K562 (cell line): Measurements from ENCODE around the gene ATP2B1. TPM values are rescaled to one million over a fixed set of nuclear protein-coding genes. Genes with fewer than 3 reads are reported as not detected.

Experiments used
- ATAC-seq: fragments of 200-7000 bp; cut with Tn5 transposase; 3 replicates; pipeline ENCODE4 v1.9.1; 2020; ENCODE audit warnings: moderate library complexity
- BruUV-seq: library from RNA; stranded (reverse); fragments of 400-500 nt; replicated peaks from 2 replicates; lab custom pipeline; 2021; lab: Mats Ljungman, UMichigan
- CTCF ChIA-PET: fragments of 300-600 bp; formaldehyde crosslinking; extraction: SDS; loops from one replicate; lab custom pipeline; 2021; ENCODE audit warnings: low intra/inter-chr PET ratio; lab: Yijun Ruan, JAX
- POLR2A ChIA-PET: fragments of 300-600, 350-650 bp; sonication (Branson Sonifier 250); formaldehyde crosslinking; extraction: SDS; loops from one replicate; lab custom pipeline; 2021; ENCODE audit warnings: antibody characterized with exemption, inconsistent platforms; lab: Yijun Ruan, JAX
- DNase-seq, 4 experiments: peaks; one replicate each; pipeline versions ENCODE4 v3.0.0 to v3.0.0-alpha.2; 2011 to 2018; ENCODE audit warnings: low spot score in 3 of 4, mixed read lengths in 3 of 4; ENCODE audit errors: extremely low read depth in 1 of 4
- FAIRE-seq: peaks from 2 replicates; lab custom pipeline; 2011; peaks lifted over from hg19 to GRCh38; lab: Jason Lieb, UNC
- H2AFZ ChIP-seq: 2 replicates; pipeline ENCODE4 v1.6.0; 2011; ENCODE audit warnings: low read depth, low read length, control low read depth, inconsistent platforms
- H3K27ac ChIP-seq: fragments of 200-600 bp; 3 replicates; pipeline ENCODE4 v1.8.0; 2011; ENCODE audit warnings: low read depth, mild to moderate bottlenecking, control low read depth, inconsistent platforms, low read length, moderate library complexity, mixed read lengths; ENCODE audit errors: extremely low read depth
- H3K27me3 ChIP-seq, 2 experiments: fragments of 300-600 bp in 1 of 2; 2 replicates in 1 of 2; 3 replicates in 1 of 2; pipeline versions ENCODE4 v1.6.0 to v1.8.0; 2011; ENCODE audit warnings: inconsistent platforms in 2 of 2, low read length in 2 of 2, mild to moderate bottlenecking in 1 of 2, mixed read lengths in 1 of 2, moderate library complexity in 1 of 2; ENCODE audit not compliant: control insufficient read depth in 2 of 2, insufficient read depth in 2 of 2
- H3K36me3 ChIP-seq: fragments of 300-600 bp; 3 replicates; pipeline ENCODE4 v1.8.0; 2011; ENCODE audit warnings: mild to moderate bottlenecking, low read length, inconsistent platforms; ENCODE audit not compliant: control insufficient read depth, insufficient read depth
- H3K4me1 ChIP-seq, 2 experiments: fragments of 200-600 bp in 1 of 2; replicated peaks in 1 of 2; 2 replicates in 1 of 2; 3 replicates in 1 of 2; pipeline versions ENCODE4 v1.5.1 to v1.8.0; 2011; ENCODE audit warnings: inconsistent platforms in 2 of 2, low read length in 2 of 2, mild to moderate bottlenecking in 1 of 2, mixed read lengths in 1 of 2, moderate library complexity in 1 of 2; ENCODE audit not compliant: control insufficient read depth in 2 of 2, insufficient read depth in 2 of 2
- H3K4me2 ChIP-seq: 2 replicates; pipeline ENCODE4 v1.6.1; 2011; ENCODE audit warnings: low read length, control low read depth, inconsistent platforms, mixed read lengths; ENCODE audit not compliant: insufficient read depth
- H3K4me3 ChIP-seq: fragments of 200-600 bp; sonication (generic), shearing (Covaris generic); 2 replicates; pipeline ENCODE4 v1.5.1; 2016; ENCODE audit warnings: control low read depth, inconsistent platforms
- H3K79me2 ChIP-seq: fragments of 200-600 bp; 3 replicates; pipeline ENCODE4 v1.8.0; 2011; ENCODE audit warnings: low read length, inconsistent platforms; ENCODE audit not compliant: control insufficient read depth, insufficient read depth
- H3K9ac ChIP-seq, 2 experiments: 2 replicates each; pipeline versions ENCODE4 v1.6.0 to v1.6.1; 2011; ENCODE audit warnings: low read depth in 2 of 2, low read length in 2 of 2, control low read depth in 1 of 2, inconsistent platforms in 1 of 2, mild to moderate bottlenecking in 1 of 2, mixed read lengths in 1 of 2; ENCODE audit not compliant: insufficient read depth in 1 of 2
- H3K9me1 ChIP-seq: one replicate; pipeline ENCODE4 v1.6.0; 2011; ENCODE audit warnings: inconsistent platforms, mild to moderate bottlenecking, low read length, moderate library complexity; ENCODE audit not compliant: control insufficient read depth, insufficient read depth
- H3K9me3 ChIP-seq: replicated peaks from 2 replicates; pipeline ENCODE4 v1.5.1; 2011; ENCODE audit warnings: low read depth, low read length, inconsistent platforms; ENCODE audit not compliant: control insufficient read depth, insufficient read depth
- H4K20me1 ChIP-seq: replicated peaks from 2 replicates; pipeline ENCODE4 v1.6.1; 2011; ENCODE audit warnings: low read length, inconsistent platforms, mixed read lengths; ENCODE audit not compliant: control insufficient read depth, insufficient read depth
- BRCA1 ChIP-seq, 2 experiments: fragments of 450-650 bp in 1 of 2; sonication (generic) in 1 of 2; formaldehyde crosslinking in 1 of 2; IDR thresholded peaks; 2 replicates each; pipeline versions ENCODE4 v1.5.0 to v1.6.1; 2017 to 2020; ENCODE audit warnings: mild to moderate bottlenecking in 1 of 2, missing genetic modification reagents in 1 of 2
- C11orf30 ChIP-seq: fragments of 450-650 bp; IDR thresholded peaks from 2 replicates; pipeline ENCODE4 v1.6.1; 2016; ENCODE audit warnings: low read depth, mild to moderate bottlenecking
- ETV1 ChIP-seq: fragments of 450-650 bp; conservative IDR thresholded peaks from 2 replicates; pipeline ENCODE4 v1.6.1; 2016; ENCODE audit warnings: missing genetic modification characterization, control low read depth, low read depth, missing compliant biosample characterization
- HINFP ChIP-seq: fragments of 450-650 bp; conservative IDR thresholded peaks from 2 replicates; pipeline ENCODE4 v1.6.1; 2016; ENCODE audit warnings: missing genetic modification characterization, low read depth, mild to moderate bottlenecking, control low read depth, missing compliant biosample characterization
- HSF4 ChIP-seq: fragments of 250-450 bp; sonication (Bioruptor Pico); IDR thresholded peaks from 2 replicates; pipeline ENCODE4 v2.1.2; 2022; ENCODE audit warnings: mild to moderate bottlenecking, moderate library complexity, borderline replicate concordance
- KDM1A ChIP-seq, 2 experiments: fragments of 450-650 bp; IDR thresholded peaks; 2 replicates each; pipeline ENCODE4 v1.6.1; 2016; ENCODE audit warnings: mild to moderate bottlenecking in 2 of 2
- MAFG ChIP-seq: fragments of 450-650 bp; conservative IDR thresholded peaks from 2 replicates; pipeline ENCODE4 v1.6.1; 2016; ENCODE audit warnings: missing genetic modification characterization, missing compliant biosample characterization
- MCM2 ChIP-seq: fragments of 450-650 bp; IDR thresholded peaks from 2 replicates; pipeline ENCODE4 v1.6.1; 2017; ENCODE audit warnings: low read depth, mild to moderate bottlenecking
- RNF2 ChIP-seq: sonication (generic); IDR thresholded peaks from 2 replicates; pipeline ENCODE4 v1.6.1; 2016
- TCF3 ChIP-seq: sonication (generic); formaldehyde crosslinking; IDR thresholded peaks from 2 replicates; pipeline ENCODE4 v1.4.0; 2020; ENCODE audit warnings: mild to moderate bottlenecking, missing genetic modification reagents
- ZNF316 ChIP-seq: fragments of 450-650 bp; IDR thresholded peaks from 2 replicates; pipeline ENCODE4 v1.6.1; 2016
- WGBS: fragments of 100-300 bp; shearing (Covaris generic); methylation state at CpG from one replicate; pipeline ENCODE4 v1.1.6; 2016; ENCODE audit warnings: low coverage, mixed read lengths; ENCODE audit not compliant: insufficient coverage; ENCODE audit errors: missing lambda C conversion rate; 5-methylcytosine and 5-hydroxymethylcytosine counted together
- in situ Hi-C: fragments of 300-500 bp; cut with MboI; formaldehyde crosslinking; loops from 4 replicates; pipeline ENCODE4 v1.15.0; 2018; ENCODE audit warnings: inconsistent platforms, mixed read lengths
- intact Hi-C: fragments of 100-400 bp; cut with micrococcal nuclease; formaldehyde crosslinking; loops from 2 replicates; pipeline ENCODE4 v1.14.2; 2022
- polyA plus RNA-seq, 8 experiments: library from polyadenylated mRNA; depleted of rRNA in 4 of 8; stranded (reverse) in 5 of 8; unstranded in 3 of 8; fragments of >200 nt; fragmentation: Nextera tagmentation in 2 of 8; fragmentation: Illumina TruSeq in 1 of 8; extraction: Ambion mirVana in 2 of 8; extraction: Trizol in 1 of 8; gene quantifications; 2 replicates each; pipeline versions ENCODE4 v1.2.1 to v1.2.3, GENCODE V29; 2011 to 2014; ENCODE audit warnings: inconsistent platforms in 1 of 8, missing spikeins in 1 of 8
- total RNA-seq, 7 experiments: library from RNA; depleted of rRNA in 6 of 7; stranded (reverse); fragments of >200 nt in 6 of 7; fragmentation: Illumina TruSeq in 2 of 7; extraction: Trizol in 2 of 7; gene quantifications; 2 replicates each; pipeline versions ENCODE4 v1.2.1 to v1.2.3, GENCODE V29; 2011 to 2021; ENCODE audit warnings: low replicate concordance in 1 of 7
- TF ChIP-seq, protein P1 (sequence below): fragments of 250-450 bp; sonication (Bioruptor Pico); IDR thresholded peaks from 2 replicates; pipeline ENCODE4 v1.4.0; 2020

ATP2B1 gene
- total and polyA plus RNA-seq, 9 of the 15 experiments (the other 6 are each of a cell fraction or from before 2014, with no cell fraction given): 8.6 to 39.0 (median 27.8) TPM

GRCh38 chr12:89619764-89620163 lies 88.9 kb downstream of the ATP2B1 start:
- peaks cover 39% of the 10 kb centered on the region for H3K36me3 ChIP-seq
- BruUV-seq: no TSS peak
- H3K4me2 ChIP-seq: no peak overlapping the region
- TF ChIP-seq ZNF316 (peak; percentile 83), MCM2 (no peak), RNF2 (no peak), BRCA1 (IDR thresholded peaks at IDR 0.05) (no peak), BRCA1 (CRISPR knock-in tag; IDR thresholded peaks at IDR 0.05) (no peak), HSF4 (CRISPR knock-in tag) (no peak), MAFG (tag) (0 out of 2 replicates have a peak, but pooled peaks have one; percentile 8), ETV1 (tag) (no peak), KDM1A (IDR thresholded peaks at IDR 0.05) (no peak), HINFP (tag) (no peak), TCF3 (CRISPR knock-in tag) (no peak), C11orf30 (peak; percentile 63; the same call in 1 of the 2 replicates)
- TF ChIP-seq, protein P1, sequence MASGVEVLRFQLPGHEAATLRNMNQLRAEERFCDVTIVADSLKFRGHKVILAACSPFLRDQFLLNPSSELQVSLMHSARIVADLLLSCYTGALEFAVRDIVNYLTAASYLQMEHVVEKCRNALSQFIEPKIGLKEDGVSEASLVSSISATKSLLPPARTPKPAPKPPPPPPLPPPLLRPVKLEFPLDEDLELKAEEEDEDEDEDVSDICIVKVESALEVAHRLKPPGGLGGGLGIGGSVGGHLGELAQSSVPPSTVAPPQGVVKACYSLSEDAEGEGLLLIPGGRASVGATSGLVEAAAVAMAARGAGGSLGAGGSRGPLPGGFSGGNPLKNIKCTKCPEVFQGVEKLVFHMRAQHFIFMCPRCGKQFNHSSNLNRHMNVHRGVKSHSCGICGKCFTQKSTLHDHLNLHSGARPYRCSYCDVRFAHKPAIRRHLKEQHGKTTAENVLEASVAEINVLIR (CRISPR knock-in tag): no peak
- TF ChIP-seq, all 486 proteins: peak for 3
- WGBS: 83% methylated on average over 2 of the region's 2 CpGs
- Histone ChIP-seq H3K4me1 (peaks cover 0 to 4% of the 10 kb centered on the region in 2 experiments; a peak in 2 of 5 replicates), H3K9me1 (no peaks in the 10 kb centered on the region), H4K20me1 (no peaks in the 10 kb centered on the region), H3K9me3 (no peaks in the 10 kb centered on the region), H3K4me3 (no peak overlapping the region), H2AFZ (no peak overlapping the region), H3K27me3 (no peaks in the 10 kb centered on the region), H3K79me2 (no peaks in the 10 kb centered on the region), H3K9ac (no peak overlapping the region), H3K27ac (no peak overlapping the region)
- intact Hi-C loops: loop anchor here (5.0 kb wide), 1 partner anchor 73 kb away; no protein-coding TSS in a partner anchor
- ChIA-PET CTCF (no interaction called here), POLR2A (interaction anchor here (0.6 to 1.3 kb wide), 2 partner anchors 14 to 229 kb away, joined by 3 read pairs; no protein-coding TSS in a partner anchor)
- FAIRE-seq (no peak), ATAC-seq (no peak), DNase-seq (no peak)
- in situ Hi-C loops: no loop called here
